ENCODE results near the gene MED13L. TPM values are rescaled to one million over a fixed set of nuclear protein-coding genes. Genes with fewer than 3 reads are reported as not detected.

The MED13L gene
- total and polyA plus RNA-seq, 2 donors (not counting 3 experiments of a cell fraction or from before 2014, with no cell fraction given) = 27.4 to 93.6 TPM

DNA sequence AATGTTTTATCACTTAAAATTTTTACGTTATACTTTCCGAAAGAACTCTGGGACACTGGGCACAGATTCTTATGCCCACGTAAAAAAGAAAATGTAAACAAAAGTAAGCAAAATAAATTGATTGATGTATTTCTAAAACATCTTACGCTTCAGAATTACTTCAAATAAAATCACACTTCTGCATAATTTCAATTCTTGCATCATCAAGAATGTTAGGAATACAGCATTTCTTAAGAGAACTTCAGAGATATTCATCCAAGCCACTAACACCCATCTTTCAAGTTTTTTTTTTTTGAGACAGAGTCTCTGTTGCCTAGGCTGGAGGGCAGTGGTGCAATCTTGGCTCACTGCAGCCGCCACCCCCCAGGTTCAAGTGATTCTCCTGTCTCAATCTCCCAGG lies 180.6 kb downstream of the MED13L start:
- dilution Hi-C loops (cut with MboI; ENCODE audit: extremely low pct_ligation_motif_present, low sequenced_read_pairs) = no loop called here
- H3K27me3 ChIP-seq (ENCODE audit: control insufficient read depth in 2 of 2, insufficient read depth in 2 of 2, low read length in 2 of 2) = no peaks in the 10 kb centered on the region

More for the DNA sequence above, 180.6 kb downstream of the MED13L start:
- no peaks in the 10 kb centered on the region for H3K9me1 ChIP-seq (replicated peaks; ENCODE audit: control insufficient read depth, extremely low read depth, insufficient read depth, low read length)
- intact Hi-C loops (cut with micrococcal nuclease) = no loop called here
- no peak for FAIRE-seq
- H3K27ac ChIP-seq (ENCODE audit: insufficient read depth, low read depth, low read length) = no peak overlapping the region
- H3K4me3 ChIP-seq (replicated peaks in 1 of 3; ENCODE audit: insufficient read depth in 1 of 3, low read depth in 1 of 3, low read length in 3 of 3) = no peak overlapping the region
- TF ChIP-seq JUN (IDR thresholded peaks at IDR 0.05; ENCODE audit: borderline replicate concordance, insufficient read depth, insufficient read length, low read depth) = no peak
- no peak for TF ChIP-seq POLR2A (IDR thresholded peaks at IDR 0.05; ENCODE audit: low read depth, low read length)
- TF ChIP-seq, protein P1, sequence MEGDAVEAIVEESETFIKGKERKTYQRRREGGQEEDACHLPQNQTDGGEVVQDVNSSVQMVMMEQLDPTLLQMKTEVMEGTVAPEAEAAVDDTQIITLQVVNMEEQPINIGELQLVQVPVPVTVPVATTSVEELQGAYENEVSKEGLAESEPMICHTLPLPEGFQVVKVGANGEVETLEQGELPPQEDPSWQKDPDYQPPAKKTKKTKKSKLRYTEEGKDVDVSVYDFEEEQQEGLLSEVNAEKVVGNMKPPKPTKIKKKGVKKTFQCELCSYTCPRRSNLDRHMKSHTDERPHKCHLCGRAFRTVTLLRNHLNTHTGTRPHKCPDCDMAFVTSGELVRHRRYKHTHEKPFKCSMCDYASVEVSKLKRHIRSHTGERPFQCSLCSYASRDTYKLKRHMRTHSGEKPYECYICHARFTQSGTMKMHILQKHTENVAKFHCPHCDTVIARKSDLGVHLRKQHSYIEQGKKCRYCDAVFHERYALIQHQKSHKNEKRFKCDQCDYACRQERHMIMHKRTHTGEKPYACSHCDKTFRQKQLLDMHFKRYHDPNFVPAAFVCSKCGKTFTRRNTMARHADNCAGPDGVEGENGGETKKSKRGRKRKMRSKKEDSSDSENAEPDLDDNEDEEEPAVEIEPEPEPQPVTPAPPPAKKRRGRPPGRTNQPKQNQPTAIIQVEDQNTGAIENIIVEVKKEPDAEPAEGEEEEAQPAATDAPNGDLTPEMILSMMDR (IDR thresholded peaks at IDR 0.05; ENCODE audit: extremely low read depth in 1 of 2, insufficient read depth in 1 of 2, low read depth in 1 of 2, low read length in 2 of 2) = no peak
- TF ChIP-seq FOS (IDR thresholded peaks at IDR 0.05; ENCODE audit: borderline replicate concordance, insufficient read depth, low read length) = no peak
- no peak for TF ChIP-seq EZH2 (IDR thresholded peaks at IDR 0.05; ENCODE audit: borderline replicate concordance, low read depth, low read length, severe bottlenecking)
- TF ChIP-seq, protein P2, sequence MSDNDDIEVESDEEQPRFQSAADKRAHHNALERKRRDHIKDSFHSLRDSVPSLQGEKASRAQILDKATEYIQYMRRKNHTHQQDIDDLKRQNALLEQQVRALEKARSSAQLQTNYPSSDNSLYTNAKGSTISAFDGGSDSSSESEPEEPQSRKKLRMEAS (IDR thresholded peaks at IDR 0.05; ENCODE audit: insufficient read depth, insufficient read length) = no peak
- TF ChIP-seq MYC (IDR thresholded peaks at IDR 0.05; ENCODE audit: low read depth, low read length) = no peak
- no peak for TF ChIP-seq GATA2 (IDR thresholded peaks at IDR 0.05; ENCODE audit: insufficient read depth, insufficient read length, low read depth, low read length)
- no peak for TF ChIP-seq POLR2AphosphoS5 (IDR thresholded peaks at IDR 0.05; ENCODE audit: insufficient read depth, low read depth, low read length)
- no peaks in the 10 kb centered on the region for H3K9me3 ChIP-seq (replicated peaks; ENCODE audit: control insufficient read depth, insufficient read depth, low read length)
- ChIA-PET POLR2A (no interaction called here), CTCF (no interaction called here)
- peaks cover 3% of the 10 kb centered on the region for H4K20me1 ChIP-seq (replicated peaks; ENCODE audit: control insufficient read depth, extremely low read depth, insufficient read depth, low read length)
- H3K4me1 ChIP-seq (ENCODE audit: control insufficient read depth, extremely low read depth, insufficient read depth, low read length) = no peaks in the 10 kb centered on the region
- no peak overlapping the region for H2AFZ ChIP-seq (ENCODE audit: low read depth, low read length)
- no peak overlapping the region for H3K4me2 ChIP-seq (ENCODE audit: insufficient read depth, low read length)
- no peak for DNase-seq (ENCODE audit: low read depth, low spot score)
- BruUV-seq (replicated peaks) = no TSS peak
- no peak overlapping the region for H3K9ac ChIP-seq (replicated peaks; ENCODE audit: extremely low read depth, insufficient read depth, low read length)
- H3K36me3 ChIP-seq (ENCODE audit: control insufficient read depth in 2 of 2, extremely low read depth in 1 of 2, insufficient read depth in 2 of 2, low read length in 2 of 2) = no peaks in the 10 kb centered on the region
- peaks cover 16% of the 10 kb centered on the region for H3K79me2 ChIP-seq (ENCODE audit: control insufficient read depth, insufficient read depth, low read length)
